Endothelial cell of umbilical vein (primary cell): ENCODE data around the gene ATP5PO. TPM values are rescaled to one million over a fixed set of nuclear protein-coding genes. Genes with fewer than 3 reads are reported as not detected.

ENCODE experiments used
- BruUV-seq: library from RNA; stranded (reverse); fragments of 400-500 nt; replicated peaks from 2 replicates; lab custom pipeline; 2021; lab: Mats Ljungman, UMichigan
- CTCF ChIA-PET: fragments of 300-600, 350-600 bp; sonication (Branson Sonifier 250); formaldehyde crosslinking; loops from one replicate; lab custom pipeline; 2021; ENCODE audit warnings: antibody characterized with exemption, inconsistent platforms; lab: Charles Lee
- POLR2A ChIA-PET: fragments of 300-600, 350-600 bp; sonication (Branson Sonifier 250); formaldehyde crosslinking; loops from one replicate; lab custom pipeline; 2021; ENCODE audit warnings: antibody characterized with exemption, inconsistent platforms; lab: Charles Lee
- DNase-seq: peaks from one replicate; pipeline ENCODE4 v3.0.0-alpha.2; 2011; ENCODE audit warnings: low read depth, low spot score
- FAIRE-seq: peaks from 2 replicates; lab custom pipeline; 2011; peaks lifted over from hg19 to GRCh38; lab: Jason Lieb, UNC
- H2AFZ ChIP-seq: 2 replicates; pipeline ENCODE4 v1.6.0; 2012; ENCODE audit warnings: low read depth, low read length, control low read depth, inconsistent platforms
- H3K27ac ChIP-seq: 2 replicates; pipeline ENCODE4 v1.5.1; 2011; ENCODE audit warnings: low read depth, mild to moderate bottlenecking, control low read depth, low read length, moderate library complexity; ENCODE audit not compliant: insufficient read depth
- H3K27me3 ChIP-seq, 2 experiments: 2 replicates each; pipeline versions ENCODE4 v1.6.0 to v1.6.1; 2011; ENCODE audit warnings: low read length in 2 of 2, mixed read lengths in 1 of 2; ENCODE audit not compliant: control insufficient read depth in 2 of 2, insufficient read depth in 2 of 2
- H3K36me3 ChIP-seq, 2 experiments: 2 replicates in 1 of 2; 3 replicates in 1 of 2; pipeline ENCODE4 v1.5.1; 2011; ENCODE audit warnings: low read length in 2 of 2, mild to moderate bottlenecking in 1 of 2, moderate library complexity in 1 of 2; ENCODE audit not compliant: control insufficient read depth in 2 of 2, insufficient read depth in 2 of 2; ENCODE audit errors: extremely low read depth in 1 of 2
- H3K4me1 ChIP-seq: 3 replicates; pipeline ENCODE4 v1.5.1; 2011; ENCODE audit warnings: mild to moderate bottlenecking, low read length; ENCODE audit not compliant: control insufficient read depth, insufficient read depth; ENCODE audit errors: extremely low read depth
- H3K4me2 ChIP-seq: 2 replicates; pipeline ENCODE4 v1.6.1; 2011; ENCODE audit warnings: low read length, control low read depth, mixed read lengths; ENCODE audit not compliant: insufficient read depth
- H3K4me3 ChIP-seq, 3 experiments: fragments of 200-600 bp in 1 of 3; sonication (generic), shearing (Covaris generic) in 1 of 3; replicated peaks in 1 of 3; 2 replicates each; pipeline ENCODE4 v1.5.1; 2011 to 2016; ENCODE audit warnings: control low read depth in 3 of 3, low read length in 3 of 3, mild to moderate bottlenecking in 2 of 3, inconsistent platforms in 1 of 3, low read depth in 1 of 3, moderate library complexity in 1 of 3; ENCODE audit not compliant: insufficient read depth in 1 of 3
- H3K79me2 ChIP-seq: 2 replicates; pipeline ENCODE4 v1.6.0; 2012; ENCODE audit warnings: low read length, inconsistent platforms; ENCODE audit not compliant: control insufficient read depth, insufficient read depth
- H3K9ac ChIP-seq: replicated peaks from 2 replicates; pipeline ENCODE3; 2011; ENCODE audit warnings: low read length, control low read depth; ENCODE audit not compliant: insufficient read depth; ENCODE audit errors: extremely low read depth
- H3K9me1 ChIP-seq: replicated peaks from 3 replicates; pipeline ENCODE4 v1.6.0; 2011; ENCODE audit warnings: mild to moderate bottlenecking, low read length; ENCODE audit not compliant: control insufficient read depth, insufficient read depth; ENCODE audit errors: extremely low read depth
- H3K9me3 ChIP-seq: replicated peaks from 2 replicates; pipeline ENCODE4 v1.5.1; 2012; ENCODE audit warnings: low read length, inconsistent platforms; ENCODE audit not compliant: control insufficient read depth, insufficient read depth
- H4K20me1 ChIP-seq: replicated peaks from 2 replicates; pipeline ENCODE3; 2011; ENCODE audit warnings: mild to moderate bottlenecking, low read length; ENCODE audit not compliant: control insufficient read depth, insufficient read depth; ENCODE audit errors: extremely low read depth
- EZH2 ChIP-seq: IDR thresholded peaks from 2 replicates; pipeline ENCODE4 v1.6.1; 2012; ENCODE audit warnings: borderline replicate concordance, low read depth, mild to moderate bottlenecking, moderate library complexity, low read length, inconsistent platforms; ENCODE audit not compliant: severe bottlenecking
- FOS ChIP-seq: IDR thresholded peaks from 2 replicates; pipeline ENCODE4 v1.6.1; 2011; ENCODE audit warnings: mild to moderate bottlenecking, low read length, moderate library complexity, borderline replicate concordance; ENCODE audit not compliant: insufficient read depth
- GATA2 ChIP-seq: IDR thresholded peaks from 2 replicates; pipeline ENCODE4 v1.7.0; 2011; ENCODE audit warnings: low read depth, mild to moderate bottlenecking, moderate library complexity, mixed read lengths, low read length; ENCODE audit not compliant: insufficient read length, insufficient read depth
- JUN ChIP-seq: IDR thresholded peaks from 2 replicates; pipeline ENCODE4 v1.6.1; 2011; ENCODE audit warnings: borderline replicate concordance, low read depth; ENCODE audit not compliant: insufficient read length, insufficient read depth
- MYC ChIP-seq: IDR thresholded peaks from one replicate; pipeline ENCODE4 v1.6.1; 2011; ENCODE audit warnings: mild to moderate bottlenecking, low read depth, low read length
- POLR2A ChIP-seq: IDR thresholded peaks from 2 replicates; pipeline ENCODE4 v1.6.1; 2012; ENCODE audit warnings: low read depth, mild to moderate bottlenecking, control low read depth, low read length
- POLR2AphosphoS5 ChIP-seq: IDR thresholded peaks from 2 replicates; pipeline ENCODE4 v1.6.1; 2012; ENCODE audit warnings: low read depth, mild to moderate bottlenecking, control low read depth, low read length, moderate library complexity; ENCODE audit not compliant: insufficient read depth
- dilution Hi-C: fragments of 300-500 bp; cut with MboI; formaldehyde crosslinking; loops from one replicate; pipeline ENCODE4 v1.15.0; 2019; ENCODE audit warnings: low sequenced_read_pairs; ENCODE audit not compliant: extremely low pct_ligation_motif_present
- intact Hi-C: fragments of 100-400 bp; cut with micrococcal nuclease; formaldehyde crosslinking; loops from one replicate; pipeline ENCODE4 v1.10.0; 2022
- polyA plus RNA-seq, 4 experiments: library from polyadenylated mRNA; depleted of rRNA in 3 of 4; stranded (reverse) in 3 of 4; unstranded in 1 of 4; fragments of >200 nt; gene quantifications; 2 replicates each; pipeline versions ENCODE4 v1.2.1 to v1.2.3, GENCODE V29; 2011 to 2012; ENCODE audit warnings: missing spikeins in 1 of 4
- total RNA-seq: library from RNA; stranded (reverse); gene quantifications from 2 replicates; pipeline ENCODE4 v1.2.3, GENCODE V29; 2021
- TF ChIP-seq, protein P1 (sequence below): IDR thresholded peaks from 2 replicates; pipeline ENCODE4 v1.6.1; 2011; ENCODE audit not compliant: insufficient read depth, insufficient read length

Gene ATP5PO
- total and polyA plus RNA-seq, 2 donors (not counting 3 experiments of a cell fraction or from before 2014, with no cell fraction given), result 187 to 207 TPM

- peak overlapping the region; percentile 80 for H3K27ac ChIP-seq
- peak; percentile 39 for DNase-seq
- TF ChIP-seq EZH2 (no peak), POLR2A (peak; percentile 23)
- H3K9ac ChIP-seq, result peak overlapping the region; percentile 60
- ChIA-PET CTCF (interaction anchor here (0.7 to 3.7 kb wide), 14 partner anchors 9 to 419 kb away, joined by 3 to 34 read pairs (median 6); no protein-coding TSS in a partner anchor), POLR2A (interaction anchor here (0.7 to 0.9 kb wide), 2 partner anchors 20 to 64 kb away, joined by 4 read pairs; no protein-coding TSS in a partner anchor)
- H3K36me3 ChIP-seq, result no peaks in the 10 kb centered on the region
- peak overlapping the region in 1 of 3 experiments; percentile 31 for H3K4me3 ChIP-seq
- no peaks in the 10 kb centered on the region for H4K20me1 ChIP-seq
- no peaks in the 10 kb centered on the region for H3K9me1 ChIP-seq
- H3K27me3 ChIP-seq, result no peaks in the 10 kb centered on the region
- H3K9me3 ChIP-seq, result no peaks in the 10 kb centered on the region
- H3K4me1 ChIP-seq, result peaks cover 19% of the 10 kb centered on the region
- peak overlapping the region; percentile 78 for H3K4me2 ChIP-seq
- H2AFZ ChIP-seq, result peak overlapping the region; percentile 85
- no TSS peak for BruUV-seq
- dilution Hi-C loops, result no loop called here
- peak; percentile 40 for FAIRE-seq
- no peaks in the 10 kb centered on the region for H3K79me2 ChIP-seq
- intact Hi-C loops, result loop anchor here (1.0 kb wide), 1 partner anchor 21 kb away; no protein-coding TSS in a partner anchor
These were observed 32.7 kb upstream of the ATP5PO start for GRCh38 chr21:33948096-33948950.

DNA sequence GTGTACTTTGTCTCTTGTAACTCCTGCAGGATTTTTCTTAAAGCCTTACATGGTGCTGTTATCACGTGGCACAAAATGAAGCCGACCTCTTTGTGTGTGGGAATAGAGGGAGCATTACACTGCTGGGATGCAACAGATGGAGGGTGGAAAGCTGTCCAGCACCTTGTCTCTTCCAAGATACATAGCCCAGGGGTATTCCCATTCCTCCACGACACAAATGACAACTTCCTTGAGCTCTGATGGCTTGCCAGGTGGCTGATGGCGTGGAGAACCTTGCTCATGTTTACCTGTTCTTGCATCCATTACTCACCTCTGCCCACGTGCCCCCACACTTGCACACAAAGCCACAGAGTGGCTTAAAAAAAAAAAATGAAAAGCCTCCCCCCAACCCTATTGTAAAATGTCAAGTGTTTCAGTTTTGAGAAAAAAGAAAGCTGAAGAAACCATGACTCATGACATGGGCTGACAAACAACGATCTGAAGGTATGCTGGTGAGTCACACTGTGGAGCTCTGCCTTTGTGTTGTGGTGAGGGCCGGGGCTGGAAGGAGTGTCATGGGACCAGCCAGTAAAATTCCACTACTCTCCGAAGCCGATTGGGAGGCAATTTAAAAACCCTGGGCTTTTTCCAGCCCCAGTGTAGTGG is 32.0 kb upstream of the ATP5PO start:
- POLR2A ChIA-PET, result interaction anchor here (0.7 to 0.9 kb wide), 2 partner anchors 21 to 65 kb away, joined by 4 read pairs; no protein-coding TSS in a partner anchor
- Histone ChIP-seq H3K36me3 (no peaks in the 10 kb centered on the region), H3K27ac (peak overlapping the region; percentile 80), H4K20me1 (no peaks in the 10 kb centered on the region), H3K27me3 (no peaks in the 10 kb centered on the region), H3K9me3 (no peaks in the 10 kb centered on the region), H3K9me1 (no peaks in the 10 kb centered on the region), H3K79me2 (no peaks in the 10 kb centered on the region), H3K9ac (peak overlapping the region; percentile 60), H3K4me3 (peak overlapping the region in 1 of 3 experiments; percentile 43), H3K4me1 (peaks cover 19% of the 10 kb centered on the region), H2AFZ (peak overlapping the region; percentile 85), H3K4me2 (peak overlapping the region; percentile 78)
- TF ChIP-seq JUN (peak; percentile 96), MYC (no peak), EZH2 (no peak), FOS (peak; percentile 98), GATA2 (no peak), POLR2A (no peak), POLR2AphosphoS5 (peak; percentile 47)
- TF ChIP-seq, protein P1, sequence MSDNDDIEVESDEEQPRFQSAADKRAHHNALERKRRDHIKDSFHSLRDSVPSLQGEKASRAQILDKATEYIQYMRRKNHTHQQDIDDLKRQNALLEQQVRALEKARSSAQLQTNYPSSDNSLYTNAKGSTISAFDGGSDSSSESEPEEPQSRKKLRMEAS, result peak; percentile 18
- FAIRE-seq (peak; percentile 99), DNase-seq (peak; percentile 95)
- intact Hi-C loops (loop anchor here (1.0 kb wide), 1 partner anchor 22 kb away; no protein-coding TSS in a partner anchor), dilution Hi-C loops (no loop called here)
- CTCF ChIA-PET, result interaction anchor here (0.7 to 3.7 kb wide), 14 partner anchors 9 to 419 kb away, joined by 3 to 34 read pairs (median 6); no protein-coding TSS in a partner anchor
- BruUV-seq, result no TSS peak
